ENCODE results near the gene MYO18B. TPM values are rescaled to one million over a fixed set of nuclear protein-coding genes. Genes with fewer than 3 reads are reported as not detected.

MYO18B gene
- polyA plus RNA-seq, 6 donors from 2014 or later = not detected

DNA sequence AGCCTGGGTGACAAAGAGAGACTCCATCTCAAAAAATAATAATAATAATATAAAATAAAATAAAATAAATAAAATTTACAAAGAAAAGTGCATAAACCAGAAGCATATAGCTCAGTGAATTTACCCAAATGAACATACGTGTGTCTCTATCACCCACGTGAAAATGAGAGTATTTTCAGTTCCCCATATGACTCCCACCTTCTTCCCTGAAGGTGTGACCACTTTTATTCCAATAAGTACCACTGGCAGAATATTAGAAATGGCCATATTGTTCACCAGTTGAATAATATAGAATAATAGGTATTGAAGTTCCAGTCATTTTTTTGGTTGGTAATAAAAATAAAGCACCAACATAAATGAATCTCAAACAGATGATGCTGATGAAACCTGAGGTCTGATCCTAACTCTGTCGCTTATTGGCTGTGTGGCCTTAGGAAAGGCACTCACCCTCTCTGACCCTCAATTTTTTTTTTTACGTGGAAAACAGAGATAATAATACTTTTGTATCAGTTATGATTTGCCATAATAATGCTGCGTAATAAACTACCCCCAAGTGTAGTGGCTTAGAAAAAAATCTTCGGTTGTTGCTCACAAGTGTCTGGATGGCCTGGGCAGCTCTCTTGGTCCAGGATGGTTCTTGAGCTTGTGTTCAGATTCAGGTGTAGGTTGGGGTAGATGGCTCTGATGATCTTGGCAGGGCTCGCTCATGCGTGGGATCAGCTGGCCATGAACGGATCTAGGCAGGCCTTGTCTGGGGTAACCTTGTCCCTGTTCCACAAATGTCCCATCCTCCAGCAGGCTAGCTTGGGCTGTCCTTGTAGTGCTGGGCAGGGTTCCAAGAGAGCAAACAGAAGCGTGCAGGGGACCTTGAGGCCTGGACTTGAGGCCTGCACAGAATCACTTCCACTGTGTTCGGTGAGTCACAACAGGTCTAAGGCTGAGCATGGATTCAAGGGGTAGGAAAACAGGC is 88.1 kb downstream of the MYO18B start:
- no peaks in the 10 kb centered on the region for H3K4me1 Mint-ChIP-seq
- no peak for DNase-seq
- peaks cover 0 to 12% (median 0%) of the 10 kb centered on the region in 3 donors for H3K27me3 Mint-ChIP-seq
- ATAC-seq (ENCODE audit: low read depth in 2 of 2) = no peak
- H3K9me3 Mint-ChIP-seq = peaks cover 0 to under 1% (median 0%) of the 10 kb centered on the region in 7 donors
- H3K4me3 Mint-ChIP-seq = no peak overlapping the region
- no peak overlapping the region for H3K27ac Mint-ChIP-seq
- no peaks in the 10 kb centered on the region for H3K36me3 Mint-ChIP-seq

DNA sequence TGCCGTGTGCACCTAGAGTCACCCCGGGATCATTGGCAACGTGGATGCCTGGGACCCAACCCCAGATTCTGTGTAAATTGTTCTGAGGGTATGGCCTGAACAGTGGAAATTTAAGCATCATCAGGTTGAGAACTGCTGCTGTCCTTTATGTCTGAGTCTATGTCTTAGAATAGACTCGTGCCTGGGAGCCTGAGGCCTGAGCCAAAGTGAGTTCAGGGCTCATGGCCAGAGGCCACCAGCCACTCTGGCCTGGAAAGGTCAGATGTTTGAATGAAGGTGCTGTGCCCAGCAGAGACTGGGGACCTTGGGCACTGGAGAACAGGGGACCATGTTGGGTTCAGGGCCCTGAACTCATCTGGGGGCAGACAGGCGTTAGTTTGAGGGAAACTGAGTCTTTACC is 91.1 kb downstream of the MYO18B start:
- Mint-ChIP-seq H3K27me3 (peaks cover 0 to 15% (median 7%) of the 10 kb centered on the region in 3 donors), H3K36me3 (no peaks in the 10 kb centered on the region), H3K9me3 (no peaks in the 10 kb centered on the region), H3K27ac (no peak overlapping the region), H3K4me3 (no peak overlapping the region), H3K4me1 (no peaks in the 10 kb centered on the region)
- ATAC-seq (ENCODE audit: low read depth in 2 of 2) (no peak), DNase-seq (no peak)

- H3K4me3 Mint-ChIP-seq = no peak overlapping the region
- H3K4me1 Mint-ChIP-seq = no peaks in the 10 kb centered on the region
- no peaks in the 10 kb centered on the region for H3K9me3 Mint-ChIP-seq
- DNase-seq (no peak), ATAC-seq (ENCODE audit: low read depth in 2 of 2) (no peak)
- no peak overlapping the region for H3K27ac Mint-ChIP-seq
- H3K36me3 Mint-ChIP-seq = no peaks in the 10 kb centered on the region
- H3K27me3 Mint-ChIP-seq = peaks cover 0 to 15% (median 7%) of the 10 kb centered on the region in 3 donors
Observed at GRCh38 chr22:25833676-25834075, 91.7 kb downstream of the MYO18B start.

DNA sequence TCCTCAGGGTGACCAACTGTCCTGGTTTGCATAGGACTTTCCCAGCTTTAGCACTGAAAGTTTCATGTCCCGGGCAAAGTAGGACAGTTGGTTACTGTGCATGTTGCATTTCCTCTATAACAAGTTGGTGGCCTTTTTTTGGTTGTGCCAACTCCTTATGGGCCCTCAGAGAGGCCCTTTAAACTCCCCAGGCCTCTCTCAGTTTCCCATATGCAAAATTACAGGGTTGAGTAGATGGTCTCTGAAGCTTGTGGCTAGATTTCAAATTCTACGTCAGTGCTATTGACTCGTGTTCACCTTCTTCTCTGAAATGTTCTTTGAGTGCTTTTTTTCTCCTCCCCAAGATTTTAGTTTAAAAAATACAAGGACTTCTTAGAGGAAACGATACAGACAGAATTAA is 92.5 kb downstream of the MYO18B start:
- H3K4me3 Mint-ChIP-seq = no peak overlapping the region
- H3K27ac Mint-ChIP-seq = no peak overlapping the region
- H3K27me3 Mint-ChIP-seq = peaks cover 0 to 15% (median 7%) of the 10 kb centered on the region in 3 donors
- DNase-seq = no peak
- no peaks in the 10 kb centered on the region for H3K9me3 Mint-ChIP-seq
- H3K36me3 Mint-ChIP-seq = no peaks in the 10 kb centered on the region
- ATAC-seq (ENCODE audit: low read depth in 2 of 2) = no peak
- H3K4me1 Mint-ChIP-seq = no peaks in the 10 kb centered on the region

DNA sequence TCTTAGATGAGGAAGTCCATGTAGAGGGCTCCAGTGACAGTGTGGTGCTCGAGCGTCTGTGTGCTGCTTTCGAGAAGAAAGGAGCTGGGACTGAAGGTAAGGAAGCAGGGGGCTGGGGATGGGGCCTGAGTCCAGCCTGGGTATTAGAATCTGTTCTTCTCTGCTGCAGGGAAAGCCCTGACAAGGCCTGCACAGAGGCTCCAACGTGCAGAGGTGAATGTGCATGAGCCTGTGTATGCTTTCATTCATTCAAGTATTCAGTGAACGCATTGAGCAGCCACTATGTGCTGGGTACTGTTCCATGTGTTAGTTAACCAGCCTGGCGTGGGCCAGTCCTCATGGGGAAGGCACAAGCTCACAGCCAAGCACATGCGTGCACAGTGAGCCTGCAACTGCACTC is 93.4 kb downstream of the MYO18B start:
- Mint-ChIP-seq H3K4me3 (peak overlapping the region in 1 of 8 donors; percentile 32), H3K27ac (no peak overlapping the region), H3K9me3 (no peaks in the 10 kb centered on the region), H3K36me3 (no peaks in the 10 kb centered on the region), H3K4me1 (no peaks in the 10 kb centered on the region), H3K27me3 (peaks cover under 1 to 22% (median 14%) of the 10 kb centered on the region in 3 donors)
- ATAC-seq (ENCODE audit: low read depth in 2 of 2) (no peak), DNase-seq (no peak)

GRCh38 chr22:25837288-25837900 is 95.4 kb downstream of the MYO18B start:
- no peak overlapping the region for H3K4me3 Mint-ChIP-seq

GRCh38 chr22:25838960-25839741 is 97.2 kb downstream of the MYO18B start:
- Mint-ChIP-seq H3K4me3 (no peak overlapping the region), H3K9me3 (no peaks in the 10 kb centered on the region), H3K36me3 (no peaks in the 10 kb centered on the region), H3K4me1 (no peaks in the 10 kb centered on the region), H3K27ac (no peak overlapping the region), H3K27me3 (peaks cover 8 to 39% (median 30%) of the 10 kb centered on the region in 3 donors)
- ATAC-seq (ENCODE audit: low read depth in 2 of 2) (no peak), DNase-seq (no peak)

More at GRCh38 chr22:25837288-25837900, 95.4 kb downstream of the MYO18B start:
- Mint-ChIP-seq H3K36me3 (no peaks in the 10 kb centered on the region), H3K4me1 (no peaks in the 10 kb centered on the region), H3K27ac (no peak overlapping the region), H3K27me3 (peaks cover 8 to 39% (median 30%) of the 10 kb centered on the region in 3 donors), H3K9me3 (no peaks in the 10 kb centered on the region)
- DNase-seq (no peak), ATAC-seq (ENCODE audit: low read depth in 2 of 2) (no peak)

DNA sequence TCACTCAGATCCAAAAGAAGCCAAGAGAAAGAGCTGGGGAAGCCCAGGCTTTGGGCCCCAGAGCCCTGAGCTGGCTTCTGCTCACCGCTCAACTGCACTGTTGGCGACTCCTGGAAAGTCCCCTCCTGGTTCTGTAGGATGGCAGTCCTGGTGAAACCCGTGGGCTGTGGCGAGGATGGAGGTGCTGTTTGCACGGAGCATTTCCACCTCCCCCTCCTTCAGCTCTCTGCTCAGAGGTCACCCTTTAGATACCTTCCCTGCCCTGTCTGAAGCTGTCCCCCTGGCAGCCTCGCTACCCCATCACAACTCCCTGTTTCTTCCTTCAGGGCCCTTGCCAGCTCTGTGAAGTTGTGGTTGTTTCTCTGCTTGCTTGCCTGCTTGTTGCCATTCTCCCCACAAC is 97.8 kb downstream of the MYO18B start:
- no peak overlapping the region for H3K4me3 Mint-ChIP-seq
- H3K36me3 Mint-ChIP-seq = no peaks in the 10 kb centered on the region
- H3K27me3 Mint-ChIP-seq = peaks cover 8 to 39% (median 30%) of the 10 kb centered on the region in 3 donors
- no peaks in the 10 kb centered on the region for H3K9me3 Mint-ChIP-seq
- H3K27ac Mint-ChIP-seq = peak overlapping the region in 1 of 6 donors; percentile 88
- DNase-seq = no peak
- ATAC-seq (ENCODE audit: low read depth in 2 of 2) = no peak
- no peaks in the 10 kb centered on the region for H3K4me1 Mint-ChIP-seq

DNA sequence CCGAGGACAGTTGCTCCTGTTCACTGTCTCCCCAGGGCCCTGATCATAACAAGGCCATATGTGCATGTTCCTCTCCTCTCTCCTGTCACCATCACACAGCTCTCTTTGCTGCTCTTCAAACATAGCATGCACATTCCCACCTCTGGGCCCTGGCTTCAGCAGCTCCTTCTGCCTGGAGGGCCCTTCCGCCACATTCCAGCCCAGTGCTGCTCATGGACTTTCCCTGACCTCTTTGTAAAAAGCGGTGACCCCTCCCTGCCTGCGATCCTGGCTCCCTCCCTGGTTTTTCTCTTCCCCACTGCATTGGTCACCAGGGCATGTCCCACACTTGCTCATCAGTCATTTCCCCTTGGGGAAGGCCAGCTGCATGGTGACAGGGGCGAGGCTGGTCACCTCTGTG is 98.2 kb downstream of the MYO18B start:
- no peaks in the 10 kb centered on the region for H3K4me1 Mint-ChIP-seq
- H3K27me3 Mint-ChIP-seq = peaks cover 8 to 35% (median 30%) of the 10 kb centered on the region in 3 donors
- no peaks in the 10 kb centered on the region for H3K9me3 Mint-ChIP-seq
- no peak for ATAC-seq (ENCODE audit: low read depth in 2 of 2)
- no peaks in the 10 kb centered on the region for H3K36me3 Mint-ChIP-seq
- DNase-seq = no peak
- H3K27ac Mint-ChIP-seq = peak overlapping the region in 2 of 6 donors; percentile 78 to 88
- H3K4me3 Mint-ChIP-seq = no peak overlapping the region

- ATAC-seq (ENCODE audit: low read depth in 2 of 2) = no peak
- Mint-ChIP-seq H3K9me3 (no peaks in the 10 kb centered on the region), H3K27ac (no peak overlapping the region), H3K4me1 (no peaks in the 10 kb centered on the region), H3K4me3 (no peak overlapping the region), H3K27me3 (peaks cover 8 to 29% (median 26%) of the 10 kb centered on the region in 3 donors), H3K36me3 (no peaks in the 10 kb centered on the region)
- DNase-seq = no peak
Observed at GRCh38 chr22:25840891-25841290, 98.9 kb downstream of the MYO18B start.

- Mint-ChIP-seq H3K36me3 (no peaks in the 10 kb centered on the region), H3K9me3 (no peaks in the 10 kb centered on the region), H3K4me1 (no peaks in the 10 kb centered on the region), H3K4me3 (no peak overlapping the region), H3K27ac (no peak overlapping the region), H3K27me3 (peaks cover 8 to 24% (median 23%) of the 10 kb centered on the region in 3 donors)
- ATAC-seq (ENCODE audit: low read depth in 2 of 2) (no peak), DNase-seq (no peak)
Observed at GRCh38 chr22:25841775-25842174, 99.8 kb downstream of the MYO18B start.

DNA sequence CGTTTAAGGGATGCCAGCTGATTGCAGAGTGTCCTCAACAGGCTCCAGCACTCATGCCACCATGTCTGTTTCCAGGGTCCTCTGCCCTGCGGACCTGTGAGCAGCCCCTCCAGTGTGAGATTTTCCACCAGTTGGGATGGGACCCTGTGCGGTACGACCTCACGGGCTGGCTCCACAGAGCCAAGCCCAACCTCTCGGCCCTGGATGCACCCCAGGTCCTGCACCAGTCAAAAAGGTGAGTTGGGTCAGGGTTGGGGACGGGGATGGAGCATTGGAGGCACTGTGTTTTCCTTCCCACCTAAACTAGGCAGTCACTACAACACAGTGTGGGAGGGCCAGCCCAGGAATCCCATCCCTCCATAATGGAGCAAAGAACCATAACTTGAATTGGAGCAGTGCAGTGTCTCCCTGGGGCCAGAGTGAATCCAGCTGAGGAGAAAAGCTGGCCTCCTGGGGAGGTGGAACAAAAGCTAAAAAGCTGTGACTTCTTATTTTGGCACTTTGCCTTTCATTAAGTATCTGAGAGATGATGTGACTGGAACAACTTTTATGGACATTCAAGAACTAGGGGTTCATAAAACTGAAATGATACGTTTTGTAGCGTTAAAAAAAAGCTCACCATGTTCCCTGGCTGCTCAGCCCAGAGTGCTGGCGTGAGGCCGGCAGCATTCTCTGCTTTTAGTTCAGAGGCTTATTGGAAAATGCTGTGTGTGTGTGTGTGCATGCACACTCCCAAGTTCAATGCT is 101.8 kb downstream of the MYO18B start:
- ATAC-seq (ENCODE audit: low read depth in 2 of 2) (no peak), DNase-seq (no peak)
- H3K4me1 Mint-ChIP-seq = no peaks in the 10 kb centered on the region
- H3K4me3 Mint-ChIP-seq = no peak overlapping the region
- no peaks in the 10 kb centered on the region for H3K9me3 Mint-ChIP-seq
- peaks cover 8 to 24% (median 23%) of the 10 kb centered on the region in 3 donors for H3K27me3 Mint-ChIP-seq
- H3K36me3 Mint-ChIP-seq = no peaks in the 10 kb centered on the region
- peak overlapping the region in 1 of 6 donors; percentile 9 for H3K27ac Mint-ChIP-seq

DNA sequence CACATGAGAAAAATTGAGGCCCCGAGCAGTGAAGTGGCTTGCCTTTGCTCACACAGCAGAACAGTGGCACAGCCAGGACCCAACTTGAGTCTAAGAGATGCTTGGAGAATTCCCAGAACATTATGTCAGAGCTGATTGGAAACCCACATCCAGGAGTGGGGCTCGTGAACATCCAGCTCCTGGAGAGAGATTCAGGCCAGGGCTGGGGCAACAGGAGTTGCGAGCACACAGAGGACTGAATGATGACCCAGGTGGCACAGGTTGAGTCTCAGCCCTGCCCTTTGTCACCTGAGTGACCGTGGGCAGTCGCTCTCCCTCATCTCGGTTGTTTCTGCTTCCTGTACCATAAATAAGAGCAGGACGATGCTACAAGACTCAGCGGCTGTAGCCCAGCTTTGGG is 102.6 kb downstream of the MYO18B start:
- Mint-ChIP-seq H3K36me3 (no peaks in the 10 kb centered on the region), H3K4me3 (no peak overlapping the region), H3K9me3 (no peaks in the 10 kb centered on the region), H3K27ac (peak overlapping the region in 1 of 6 donors; percentile 9), H3K27me3 (peaks cover 8 to 24% (median 23%) of the 10 kb centered on the region in 3 donors), H3K4me1 (no peaks in the 10 kb centered on the region)
- DNase-seq (no peak), ATAC-seq (ENCODE audit: low read depth in 2 of 2) (no peak)
